Measurements from ENCODE around the gene ABHD14A. TPM values are rescaled to one million over a fixed set of nuclear protein-coding genes. Genes with fewer than 3 reads are reported as not detected.

Gene ABHD14A
- total and polyA plus RNA-seq, 2 of the 13 experiments (the other 11 are each of a cell fraction or from before 2014, with no cell fraction given): 29.5 to 46.9 TPM

GRCh38 chr3:51941798-51942602 lies 32.9 kb upstream of the ABHD14A start, which contains the start of the genes PARP3 and RRP9 (continued):
- TF ChIP-seq FOXO4 (CRISPR knock-in tag; conservative IDR thresholded peaks at IDR 0.05): no peak
- TF ChIP-seq STAT5B (CRISPR knock-in tag; IDR thresholded peaks at IDR 0.05): no peak
- TF ChIP-seq DMAP1 (CRISPR knock-in tag; IDR thresholded peaks at IDR 0.05): peak; percentile 70
- no peak for TF ChIP-seq KLF11 (CRISPR knock-in tag; IDR thresholded peaks at IDR 0.05)
- TF ChIP-seq ZNF326 (CRISPR knock-in tag; IDR thresholded peaks at IDR 0.05; ENCODE audit: borderline replicate concordance): no peak
- 0 out of 2 replicates have a peak, but pooled peaks have one; percentile 41 for TF ChIP-seq TBX3 (IDR thresholded peaks at IDR 0.05; ENCODE audit: borderline replicate concordance)
- TF ChIP-seq HOXA7 (CRISPR knock-in tag; IDR thresholded peaks at IDR 0.05): no peak
- no peak; the same call in 1 of the 2 replicates for TF ChIP-seq ZNF337 (CRISPR knock-in tag; IDR thresholded peaks at IDR 0.05; ENCODE audit: borderline replicate concordance, low read depth)
- peak; percentile 86; the same call in 1 of the 2 replicates for TF ChIP-seq ZNF792 (CRISPR knock-in tag; IDR thresholded peaks at IDR 0.05)
- 0 out of 2 replicates have a peak, but pooled peaks have one; percentile 33 for TF ChIP-seq FIP1L1 (IDR thresholded peaks at IDR 0.05; ENCODE audit: borderline replicate concordance, insufficient read depth, low read depth, low read length)
- TF ChIP-seq E2F2 (CRISPR knock-in tag; IDR thresholded peaks at IDR 0.05; ENCODE audit: borderline replicate concordance): no peak
- peak; percentile 16; the same call in 1 of the 2 replicates for TF ChIP-seq SMC3 (IDR thresholded peaks at IDR 0.05; ENCODE audit: low read length)
- TF ChIP-seq ZSCAN12 (CRISPR knock-in tag; IDR thresholded peaks at IDR 0.05): no peak; the same call in 1 of the 2 replicates
- peak; percentile 94 for TF ChIP-seq GABPB1 (CRISPR knock-in tag; IDR thresholded peaks at IDR 0.05)
- peak; percentile 82; the same call in 1 of the 2 replicates for TF ChIP-seq ZNF678 (CRISPR knock-in tag; IDR thresholded peaks at IDR 0.05)
- peak; percentile 70 for TF ChIP-seq ZNF441 (CRISPR knock-in tag; IDR thresholded peaks at IDR 0.05; ENCODE audit: borderline replicate concordance)
- TF ChIP-seq SCMH1 (CRISPR knock-in tag; IDR thresholded peaks at IDR 0.05; ENCODE audit: borderline replicate concordance): no peak
- TF ChIP-seq REXO4 (CRISPR knock-in tag; IDR thresholded peaks at IDR 0.05; ENCODE audit: borderline replicate concordance): no peak
- TF ChIP-seq TIGD3 (CRISPR knock-in tag; IDR thresholded peaks at IDR 0.05; ENCODE audit: borderline replicate concordance): no peak; the same call in 1 of the 2 replicates
- TF ChIP-seq ZNF709 (CRISPR knock-in tag; IDR thresholded peaks at IDR 0.05): peak; percentile 91; the same call in 1 of the 2 replicates
- TF ChIP-seq NR2F2 (IDR thresholded peaks at IDR 0.05; ENCODE audit: borderline replicate concordance, low read depth): no peak
- TF ChIP-seq RBFOX2 (IDR thresholded peaks at IDR 0.05; ENCODE audit: low read depth, low read length): peak; percentile 93
- no peak for TF ChIP-seq ZFP36L1 (CRISPR knock-in tag; IDR thresholded peaks at IDR 0.05)
- TF ChIP-seq ERF (CRISPR knock-in tag; IDR thresholded peaks at IDR 0.05): peak; percentile 89
- peak; percentile 93; the same call in 1 of the 2 replicates for TF ChIP-seq YEATS2 (CRISPR knock-in tag; IDR thresholded peaks at IDR 0.05; ENCODE audit: borderline replicate concordance)
- TF ChIP-seq CC2D1A (CRISPR knock-in tag; IDR thresholded peaks at IDR 0.05): no peak
- TF ChIP-seq KMT2B (CRISPR knock-in tag; IDR thresholded peaks at IDR 0.05): peak; percentile 77
- no peak for TF ChIP-seq PRPF4 (IDR thresholded peaks at IDR 0.05; ENCODE audit: low read depth, low read length, poor library complexity, severe bottlenecking)

Data from HepG2 (cell line).